Mesenchymal stem cell (in vitro differentiated cells and primary cell): Measurements from ENCODE around the gene PSTPIP2.
"Not testable (repeated sequence)": the region's sequence is repeated elsewhere in the genome, so short reads cannot be mapped to it uniquely, and the experiment has no call there.

Experiments used
- DNase-seq: peaks from one replicate; pipeline ENCODE4 v3.0.0-alpha.2; 2013
- H2AFZ ChIP-seq: one replicate; pipeline ENCODE4 v1.6.1; 2013; ENCODE audit warnings: low read depth, mild to moderate bottlenecking, control low read depth, inconsistent platforms, low read length, moderate library complexity
- H2AK5ac ChIP-seq: 2 replicates; pipeline ENCODE4 v1.6.1; 2013; ENCODE audit warnings: low read length, moderate library complexity, mild to moderate bottlenecking, inconsistent platforms; ENCODE audit not compliant: severe bottlenecking
- H2BK120ac ChIP-seq: one replicate; pipeline ENCODE4 v1.6.1; 2013; ENCODE audit warnings: low read depth, mild to moderate bottlenecking, inconsistent platforms, low read length, moderate library complexity
- H2BK12ac ChIP-seq, 2 experiments: one replicate each; pipeline ENCODE4 v1.6.1; 2013; ENCODE audit warnings: inconsistent platforms in 2 of 2, low read length in 2 of 2, mild to moderate bottlenecking in 2 of 2, moderate library complexity in 2 of 2, control low read depth in 1 of 2
- H2BK15ac ChIP-seq: one replicate; pipeline ENCODE4 v1.6.1; 2013; ENCODE audit warnings: mild to moderate bottlenecking, low read depth, inconsistent platforms; ENCODE audit not compliant: poor library complexity, severe bottlenecking
- H2BK5ac ChIP-seq: 2 replicates; pipeline ENCODE4 v1.6.1; 2013; ENCODE audit warnings: low read depth, mild to moderate bottlenecking, low read length, control low read depth, inconsistent platforms; ENCODE audit not compliant: poor library complexity, severe bottlenecking
- H3K14ac ChIP-seq, 2 experiments: one replicate each; pipeline ENCODE4 v1.6.1; 2013; ENCODE audit warnings: inconsistent platforms in 2 of 2, low read length in 2 of 2, control low read depth in 1 of 2, mild to moderate bottlenecking in 1 of 2, moderate library complexity in 1 of 2
- H3K18ac ChIP-seq, 2 experiments: one replicate each; pipeline ENCODE4 v1.6.1; 2013; ENCODE audit warnings: inconsistent platforms in 2 of 2, low read length in 2 of 2, control low read depth in 1 of 2, low read depth in 1 of 2, mild to moderate bottlenecking in 1 of 2
- H3K23ac ChIP-seq, 2 experiments: one replicate each; pipeline ENCODE4 v1.6.1; 2013; ENCODE audit warnings: inconsistent platforms in 2 of 2, low read length in 2 of 2, mild to moderate bottlenecking in 2 of 2, moderate library complexity in 2 of 2, control low read depth in 1 of 2
- H3K27ac ChIP-seq: 2 replicates; pipeline ENCODE4 v1.5.1; 2013; ENCODE audit warnings: mild to moderate bottlenecking, moderate library complexity, low read length, control low read depth, inconsistent platforms; ENCODE audit not compliant: poor library complexity, severe bottlenecking
- H3K27me3 ChIP-seq, 2 experiments: 2 replicates each; pipeline versions ENCODE4 v1.6.1 to v1.7.0; 2013; ENCODE audit warnings: low read length in 2 of 2, mild to moderate bottlenecking in 2 of 2, moderate library complexity in 2 of 2, control low read depth in 1 of 2, inconsistent platforms in 1 of 2; ENCODE audit not compliant: control insufficient read depth in 1 of 2, insufficient read depth in 1 of 2
- H3K36me3 ChIP-seq, 2 experiments: 2 replicates each; pipeline versions ENCODE4 v1.6.1 to v1.7.0; 2013; ENCODE audit warnings: low read length in 2 of 2, control low read depth in 1 of 2, inconsistent platforms in 1 of 2, low read depth in 1 of 2, mild to moderate bottlenecking in 1 of 2; ENCODE audit not compliant: insufficient read depth in 2 of 2, control insufficient read depth in 1 of 2
- H3K4ac ChIP-seq, 2 experiments: one replicate each; pipeline ENCODE4 v1.6.1; 2013; ENCODE audit warnings: inconsistent platforms in 2 of 2, low read length in 2 of 2, mild to moderate bottlenecking in 2 of 2, moderate library complexity in 2 of 2, control low read depth in 1 of 2, low read depth in 1 of 2
- H3K4me1 ChIP-seq: 2 replicates; pipeline ENCODE4 v1.6.1; 2013; ENCODE audit warnings: low read depth, low read length, control low read depth; ENCODE audit not compliant: control insufficient read depth, insufficient read depth
- H3K4me2 ChIP-seq: 2 replicates; pipeline ENCODE4 v1.6.1; 2013; ENCODE audit warnings: low read length, mild to moderate bottlenecking, inconsistent platforms; ENCODE audit not compliant: poor library complexity, severe bottlenecking
- H3K4me3 ChIP-seq, 2 experiments: 2 replicates each; pipeline versions ENCODE4 v1.5.1 to v1.7.0; 2013; ENCODE audit warnings: low read length in 2 of 2, mild to moderate bottlenecking in 2 of 2, control low read depth in 1 of 2, low read depth in 1 of 2; ENCODE audit not compliant: insufficient read depth in 1 of 2
- H3K79me1 ChIP-seq: replicated peaks from 2 replicates; pipeline ENCODE4 v1.6.1; 2013; ENCODE audit warnings: mild to moderate bottlenecking, control low read depth, low read length, inconsistent platforms; ENCODE audit not compliant: poor library complexity, severe bottlenecking
- H3K9ac ChIP-seq: 2 replicates; pipeline ENCODE4 v1.7.0; 2013; ENCODE audit warnings: mild to moderate bottlenecking, low read length, moderate library complexity
- H3K9me3 ChIP-seq: 2 replicates; pipeline ENCODE4 v1.7.0; 2013; ENCODE audit warnings: mild to moderate bottlenecking, low read length; ENCODE audit not compliant: control insufficient read depth
- H4K8ac ChIP-seq: one replicate; pipeline ENCODE4 v1.6.1; 2013; ENCODE audit warnings: inconsistent platforms, mild to moderate bottlenecking, low read length, moderate library complexity
- H4K91ac ChIP-seq: one replicate; pipeline ENCODE4 v1.6.1; 2013; ENCODE audit warnings: mild to moderate bottlenecking, low read length, inconsistent platforms
- WGBS: methylation state at CpG from one replicate; pipeline ENCODE4 v1.1.7; 2013; ENCODE audit warnings: mixed read lengths; 5-methylcytosine and 5-hydroxymethylcytosine counted together

The PSTPIP2 gene

DNA sequence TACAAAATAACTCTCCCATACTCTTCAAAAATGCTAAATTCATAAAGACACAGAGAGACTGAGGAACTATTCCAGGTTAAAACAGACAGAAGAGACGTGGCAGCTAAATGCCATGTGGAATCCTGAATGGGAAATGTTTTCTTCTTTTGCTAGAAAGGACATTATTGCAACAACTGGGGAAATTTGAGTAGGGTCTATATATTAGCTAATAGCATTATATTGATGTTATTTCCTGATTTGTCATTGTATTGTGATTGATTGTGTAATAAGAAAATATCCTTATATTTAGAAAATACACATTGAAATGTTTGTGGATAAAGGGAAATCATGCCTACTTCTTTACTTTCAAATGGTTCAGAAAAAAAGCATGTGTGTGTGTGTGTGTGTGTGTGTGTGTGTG lies 23.4 kb downstream of the PSTPIP2 start:
- no peaks in the 10 kb centered on the region for H3K9me3 ChIP-seq
- peaks cover 12% of the 10 kb centered on the region for H3K4me1 ChIP-seq
- H3K18ac ChIP-seq: no peak overlapping the region
- no peak overlapping the region for H3K14ac ChIP-seq
- WGBS: 85% methylated on average over 1 of the region's 1 CpG
- H3K27me3 ChIP-seq: no peaks in the 10 kb centered on the region
- H2AK5ac ChIP-seq: no peak overlapping the region
- H2BK12ac ChIP-seq: no peak overlapping the region
- H3K9ac ChIP-seq: no peak overlapping the region
- no peak overlapping the region for H2BK15ac ChIP-seq
- no peak overlapping the region for H2AFZ ChIP-seq
- no peak overlapping the region for H3K4ac ChIP-seq
- H3K79me1 ChIP-seq: peaks cover 14% of the 10 kb centered on the region
- no peak overlapping the region for H4K91ac ChIP-seq
- DNase-seq: no peak
- H3K23ac ChIP-seq: no peak overlapping the region
- H3K4me2 ChIP-seq: no peak overlapping the region
- no peak overlapping the region for H2BK5ac ChIP-seq
- H2BK120ac ChIP-seq: no peak overlapping the region
- H3K4me3 ChIP-seq: no peak overlapping the region
- H3K36me3 ChIP-seq: peaks cover 0 to 3% of the 10 kb centered on the region in 2 experiments
- no peak overlapping the region for H3K27ac ChIP-seq
- no peak overlapping the region for H4K8ac ChIP-seq

DNA sequence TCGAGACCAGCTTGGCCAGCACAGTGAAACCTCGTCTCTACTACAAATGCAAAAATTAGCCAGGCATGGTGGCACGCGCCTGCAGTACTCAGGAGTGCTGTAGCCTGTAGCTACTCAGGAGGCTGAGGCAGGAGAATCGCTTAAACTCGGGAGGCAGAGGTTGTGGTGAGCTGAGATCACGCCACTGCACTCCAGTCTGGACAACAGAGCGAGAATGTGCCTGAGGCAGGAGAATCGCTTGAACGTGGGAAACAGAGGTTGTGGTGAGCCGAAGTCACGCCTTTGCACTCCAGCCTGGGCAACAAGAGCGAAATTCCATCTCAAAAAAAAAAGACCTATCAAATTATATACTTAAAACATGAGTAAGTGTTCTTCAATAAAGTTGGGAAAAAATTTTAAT lies 24.7 kb downstream of the PSTPIP2 start:
- H3K18ac ChIP-seq, H3K14ac ChIP-seq, H3K36me3 ChIP-seq, DNase-seq, H3K4me3 ChIP-seq, H3K4me2 ChIP-seq, H3K4ac ChIP-seq, H3K27me3 ChIP-seq, H2BK12ac ChIP-seq, H2BK120ac ChIP-seq, H2BK5ac ChIP-seq, H3K23ac ChIP-seq, H3K27ac ChIP-seq, H2AFZ ChIP-seq, H4K8ac ChIP-seq, H3K9me3 ChIP-seq, H4K91ac ChIP-seq, H2BK15ac ChIP-seq, H2AK5ac ChIP-seq, H3K9ac ChIP-seq: not testable (repeated sequence)
- 98% methylated on average over 8 of the region's 13 CpGs for WGBS
- Histone ChIP-seq H3K79me1 (peaks cover 13% of the 10 kb centered on the region), H3K4me1 (peaks cover 12% of the 10 kb centered on the region)

DNA sequence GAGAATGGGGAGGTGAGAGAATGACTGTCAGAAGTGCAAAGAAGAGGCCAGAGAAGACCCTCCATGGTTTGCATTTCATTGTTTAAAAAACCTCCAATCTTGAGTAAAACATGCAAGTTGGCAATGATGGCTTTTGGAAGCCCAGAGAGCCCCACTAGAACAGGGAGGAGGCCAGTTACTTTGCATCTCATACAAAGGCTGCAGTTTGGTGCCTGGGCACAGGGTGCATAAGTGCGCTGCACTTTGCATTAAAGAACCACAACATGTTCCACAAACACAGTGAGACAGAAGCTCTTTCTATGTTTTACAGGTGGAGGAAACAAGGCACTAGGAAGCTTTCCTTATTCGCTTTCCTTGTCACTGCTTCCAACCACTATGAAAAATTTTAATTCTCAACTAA lies 25.4 kb downstream of the PSTPIP2 start:
- Histone ChIP-seq H2AK5ac (no peak overlapping the region), H3K27ac (no peak overlapping the region), H2AFZ (no peak overlapping the region), H3K4me1 (peaks cover 9% of the 10 kb centered on the region), H2BK15ac (no peak overlapping the region), H3K23ac (no peak overlapping the region), H3K18ac (no peak overlapping the region), H4K91ac (no peak overlapping the region), H3K27me3 (no peaks in the 10 kb centered on the region), H2BK5ac (no peak overlapping the region), H3K14ac (no peak overlapping the region), H3K36me3 (peaks cover 0 to 3% of the 10 kb centered on the region in 2 experiments), H4K8ac (no peak overlapping the region), H3K4ac (no peak overlapping the region), H3K4me2 (no peak overlapping the region), H2BK12ac (no peak overlapping the region), H3K4me3 (no peak overlapping the region), H3K9ac (no peak overlapping the region), H2BK120ac (no peak overlapping the region), H3K79me1 (peaks cover 15% of the 10 kb centered on the region), H3K9me3 (no peaks in the 10 kb centered on the region)
- no peak for DNase-seq
- WGBS: 95% methylated on average over 2 of the region's 2 CpGs

DNA sequence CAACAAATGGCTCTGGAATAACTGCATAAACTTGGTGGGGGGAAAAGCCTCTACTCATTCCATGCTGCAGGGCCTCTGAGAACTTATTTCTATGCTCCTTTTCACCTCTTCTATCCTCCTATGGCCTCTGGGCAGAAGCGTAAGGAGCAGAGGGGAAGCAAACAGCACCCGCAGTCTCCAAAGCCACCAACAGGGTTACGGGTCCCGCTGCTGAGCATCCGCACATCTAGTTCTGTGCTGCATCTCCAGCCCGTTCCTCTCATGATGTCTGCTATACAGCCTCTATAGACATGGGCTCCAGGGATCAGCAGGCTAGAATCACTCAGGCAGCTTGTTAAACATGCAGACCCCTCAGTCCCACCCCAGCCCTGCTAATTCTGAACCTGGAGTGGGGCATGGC lies 25.9 kb downstream of the PSTPIP2 start:
- peaks cover 8% of the 10 kb centered on the region for H3K4me1 ChIP-seq
- H3K9ac ChIP-seq: no peak overlapping the region
- H3K27me3 ChIP-seq: no peaks in the 10 kb centered on the region
- 98% methylated on average over 6 of the region's 6 CpGs for WGBS
- no peak overlapping the region for H3K27ac ChIP-seq
- DNase-seq: no peak
- no peak overlapping the region for H3K23ac ChIP-seq
- H3K36me3 ChIP-seq: peaks cover 0 to 3% of the 10 kb centered on the region in 2 experiments
- H3K4ac ChIP-seq: no peak overlapping the region
- H4K8ac ChIP-seq: no peak overlapping the region
- H2BK5ac ChIP-seq: no peak overlapping the region
- H4K91ac ChIP-seq: no peak overlapping the region
- H3K18ac ChIP-seq: no peak overlapping the region
- H2BK120ac ChIP-seq: no peak overlapping the region
- no peak overlapping the region for H2AK5ac ChIP-seq
- H3K4me2 ChIP-seq: no peak overlapping the region
- no peak overlapping the region for H2AFZ ChIP-seq
- no peak overlapping the region for H2BK15ac ChIP-seq
- H3K14ac ChIP-seq: no peak overlapping the region
- H3K4me3 ChIP-seq: no peak overlapping the region
- no peak overlapping the region for H2BK12ac ChIP-seq
- peaks cover 18% of the 10 kb centered on the region for H3K79me1 ChIP-seq
- no peaks in the 10 kb centered on the region for H3K9me3 ChIP-seq
